Psoas muscle (tissue), 8 donors: ENCODE data around the gene KCTD5. TPM values are rescaled to one million over a fixed set of nuclear protein-coding genes. Genes with fewer than 3 reads are reported as not detected.

Experiments
- ATAC-seq, 4 donors: fragments of 200-7000 bp; cut with Tn5 transposase; one replicate each; pipeline ENCODE4 v1.9.1; 2020; ENCODE audit warnings: moderate library complexity in 3 of 4, mild to moderate bottlenecking in 2 of 4
- DNase-seq, 2 donors: peaks; one replicate each; pipeline ENCODE4 v3.0.0-alpha.2; 2020
- H3K27ac ChIP-seq: fragments of 200-600 bp; one replicate; pipeline ENCODE4 v1.8.0; 2022
- H3K27me3 ChIP-seq, 3 donors: fragments of 200-600 bp in 1 of 3; one replicate each; pipeline versions ENCODE4 v1.6.1 to v1.8.0; 2013 to 2022; ENCODE audit warnings: low read length in 2 of 3, mild to moderate bottlenecking in 2 of 3, moderate library complexity in 1 of 3; ENCODE audit not compliant: insufficient read depth in 3 of 3
- H3K36me3 ChIP-seq, 2 donors: fragments of 200-600 bp in 1 of 2; one replicate each; pipeline versions ENCODE4 v1.6.1 to v1.8.0; 2013 to 2022; ENCODE audit warnings: low read depth in 1 of 2, mild to moderate bottlenecking in 1 of 2, moderate library complexity in 1 of 2; ENCODE audit not compliant: insufficient read depth in 1 of 2
- H3K4me1 ChIP-seq: fragments of 200-600 bp; one replicate; pipeline ENCODE4 v1.8.0; 2022
- H3K4me3 ChIP-seq: fragments of 200-600 bp; one replicate; pipeline ENCODE4 v1.8.0; 2022; ENCODE audit warnings: mild to moderate bottlenecking
- H3K9me3 ChIP-seq: fragments of 200-600 bp; one replicate; pipeline ENCODE4 v1.8.0; 2022
- CTCF ChIP-seq: fragments of 200-600 bp; IDR thresholded peaks from one replicate; pipeline ENCODE4 v1.8.0; 2022; ENCODE audit warnings: antibody characterized with exemption
- WGBS, 3 donors: extraction: QIAGEN DNeasy Blood & Tissue Kit; methylation state at CpG; one replicate each; pipeline versions ENCODE4 v1.1.6 to v1.1.7; 2013; 5-methylcytosine and 5-hydroxymethylcytosine counted together
- intact Hi-C, 2 donors: fragments of 100-400 bp; cut with DNase I; formaldehyde crosslinking; loops; one replicate each; pipeline versions ENCODE4 v1.11.0 to v1.14.2; 2022
- polyA plus RNA-seq, 3 donors: library from polyadenylated mRNA; stranded (reverse); fragments of 200-250 nt; gene quantifications; one replicate each; pipeline ENCODE4 v1.2.3, GENCODE V29; 2013
- total RNA-seq, 4 donors: library from RNA; stranded (reverse); fragmentation: NEBNext Ultra II Directional in 2 of 4; extraction: Animal tissue kit (Norgen Biotek cat#: 25700) in 2 of 4; gene quantifications; one replicate each; pipeline versions ENCODE4 v1.2.1 to v1.2.4, GENCODE V29; 2021 to 2023
- donor health status: healthy with polysubstance abuse.
- donor health status: DM: no; HTN: no; CAD: no; lungs with moderate emphysema.
- donor health status: Bipolar disorder and iron deficiency.
- donor health status: healthy.
- donor health status: DM: yes; HTN: yes; CAD: no.
- donor health status: DM: no; HTN: no; CAD: no.
- donor health status: DM: no; HTN: no; CAD: no.
- donor health status: DM: yes; HTN: yes; CAD: no.

The KCTD5 gene
- total and polyA plus RNA-seq, 7 donors, result 9.1 to 65.8 (median 17.2) TPM

- WGBS, 3 donors, result 54 to 61% (median 55%) methylated on average over 11 of the region's 11 CpGs
- Histone ChIP-seq H3K4me1 (peaks cover 39% of the 10 kb centered on the region), H3K36me3 (peaks cover 17 to 64% of the 10 kb centered on the region in 2 donors), H3K27ac (peak overlapping the region; percentile 46), H3K9me3 (no peaks in the 10 kb centered on the region), H3K27me3 (no peaks in the 10 kb centered on the region), H3K4me3 (peak overlapping the region; percentile 96)
- intact Hi-C loops, result no loop called here
- DNase-seq (no peak), ATAC-seq (no peak)
- no peak for TF ChIP-seq CTCF
Measured at GRCh38 chr16:2757344-2757743, 75.0 kb downstream of the KCTD5 start.

Other genes with a start within 250 kb of the KCTD5 start
- 1 to 10 TPM in 1 of 4 donors, under 1 TPM in 3; 0.25 to 1.1 (median 0.47) TPM for gene TEDC2, start 222.4 kb upstream of the KCTD5 start, total RNA-seq
- 1 to 10 TPM in 2 of 3 donors, under 1 TPM in 1; 0.34 to 3.0 (median 1.2) TPM for gene TEDC2, start 222.4 kb upstream of the KCTD5 start, polyA plus RNA-seq
- under 1 TPM in 3 of 4 donors, not detected in 1; 0.13 to 0.20 (median 0.14) TPM for gene NTN3, start 211.2 kb upstream of the KCTD5 start, total RNA-seq
- gene NTN3, start 211.2 kb upstream of the KCTD5 start, polyA plus RNA-seq, result under 1 TPM in 1 of 3 donors, not detected in 2; 0.01 TPM
- 1 to 10 TPM; 6.0 to 8.9 (median 6.5) TPM for gene TBC1D24, start 207.4 kb upstream of the KCTD5 start, total RNA-seq
- gene TBC1D24, start 207.4 kb upstream of the KCTD5 start, polyA plus RNA-seq, result 1 to 10 TPM; 3.2 to 5.4 (median 4.8) TPM
- gene ATP6V0C, start 168.6 kb upstream of the KCTD5 start, total RNA-seq, result 100 to 1,000 TPM; 116 to 193 (median 182) TPM
- 100 to 1,000 TPM; 165 to 241 (median 174) TPM for gene ATP6V0C, start 168.6 kb upstream of the KCTD5 start, polyA plus RNA-seq
- gene AMDHD2, start 162.2 kb upstream of the KCTD5 start, total RNA-seq, result 10 to 100 TPM in 1 of 4 donors, 1 to 10 TPM in 3; 5.7 to 12.4 (median 9.3) TPM
- 10 to 100 TPM in 2 of 3 donors, 1 to 10 TPM in 1; 5.4 to 12.6 (median 11.8) TPM for gene AMDHD2, start 162.2 kb upstream of the KCTD5 start, polyA plus RNA-seq
- gene CEMP1, start 151.1 kb upstream of the KCTD5 start, total RNA-seq, result under 1 TPM in 1 of 4 donors, not detected in 3; 0.22 TPM
- under 1 TPM; 0.16 to 0.32 (median 0.17) TPM for gene CEMP1, start 151.1 kb upstream of the KCTD5 start, polyA plus RNA-seq
- gene PDPK1, start 144.5 kb upstream of the KCTD5 start, total RNA-seq, result 10 to 100 TPM; 29.7 to 44.5 (median 36.6) TPM
- 10 to 100 TPM; 12.9 to 32.6 (median 14.3) TPM for gene PDPK1, start 144.5 kb upstream of the KCTD5 start, polyA plus RNA-seq
- under 1 TPM in 2 of 4 donors, not detected in 2; 0.22 to 0.34 TPM for gene PRSS27, start 37.7 kb downstream of the KCTD5 start, total RNA-seq
- under 1 TPM; 0.07 to 0.20 (median 0.08) TPM for gene PRSS27, start 37.7 kb downstream of the KCTD5 start, polyA plus RNA-seq
- gene SRRM2, start 70.1 kb downstream of the KCTD5 start, total RNA-seq, result 100 to 1,000 TPM; 277 to 413 (median 316) TPM
- 100 to 1,000 TPM; 183 to 226 (median 216) TPM for gene SRRM2, start 70.1 kb downstream of the KCTD5 start, polyA plus RNA-seq
- 100 to 1,000 TPM; 226 to 317 (median 296) TPM for gene ELOB, start 94.8 kb downstream of the KCTD5 start, total RNA-seq
- gene ELOB, start 94.8 kb downstream of the KCTD5 start, polyA plus RNA-seq, result 100 to 1,000 TPM; 344 to 660 (median 388) TPM
- gene PRSS33, start 105.0 kb downstream of the KCTD5 start, total RNA-seq, result not detected
- not detected for gene PRSS33, start 105.0 kb downstream of the KCTD5 start, polyA plus RNA-seq
- not detected for gene PRSS41, start 115.9 kb downstream of the KCTD5 start, total RNA-seq
- gene PRSS41, start 115.9 kb downstream of the KCTD5 start, polyA plus RNA-seq, result not detected
- not detected for gene PRSS21, start 134.7 kb downstream of the KCTD5 start, total RNA-seq
- gene PRSS21, start 134.7 kb downstream of the KCTD5 start, polyA plus RNA-seq, result under 1 TPM; 0.05 to 0.20 (median 0.10) TPM
- gene ZG16B, start 147.8 kb downstream of the KCTD5 start, total RNA-seq, result not detected
- under 1 TPM in 1 of 3 donors, not detected in 2; 0.62 TPM for gene ZG16B, start 147.8 kb downstream of the KCTD5 start, polyA plus RNA-seq
- gene PRSS22, start 175.6 kb downstream of the KCTD5 start, total RNA-seq, result under 1 TPM in 1 of 4 donors, not detected in 3; 0.20 TPM
- under 1 TPM in 2 of 3 donors, not detected in 1; 0.07 to 0.13 TPM for gene PRSS22, start 175.6 kb downstream of the KCTD5 start, polyA plus RNA-seq
- 10 to 100 TPM; 14.1 to 15.7 (median 15.4) TPM for gene FLYWCH2, start 200.7 kb downstream of the KCTD5 start, total RNA-seq
- 10 to 100 TPM; 26.5 to 39.4 (median 35.5) TPM for gene FLYWCH2, start 200.7 kb downstream of the KCTD5 start, polyA plus RNA-seq
- gene FLYWCH1, start 229.4 kb downstream of the KCTD5 start, total RNA-seq, result 10 to 100 TPM; 33.0 to 55.5 (median 40.3) TPM
- gene FLYWCH1, start 229.4 kb downstream of the KCTD5 start, polyA plus RNA-seq, result 10 to 100 TPM; 21.2 to 65.2 (median 24.7) TPM